HTR-8/SVneo (cell line): ENCODE results near the gene YIF1B.
"Not testable (repeated sequence)": the region's sequence is repeated elsewhere in the genome, so short reads cannot be mapped to it uniquely, and the experiment has no call there.

ENCODE experiments used
- DNase-seq: peaks from one replicate; pipeline ENCODE4 v3.0.0; 2011; ENCODE audit warnings: low spot score, mixed read lengths; ENCODE audit not compliant: insufficient read length
- FAIRE-seq: peaks from 2 replicates; lab custom pipeline; 2011; peaks lifted over from hg19 to GRCh38; lab: Jason Lieb, UNC

YIF1B gene

GRCh38 chr19:38315657-38316476 is at the start of gene YIF1B:
Gene YIF1B, minus strand, starts transcription at chr19:38315947. Its CDS starts 30 bp downstream, at chr19:38315917.
- DNase-seq, result peak; percentile 98
- peak; percentile 96 for FAIRE-seq

- FAIRE-seq, result not testable (repeated sequence)
Observed at GRCh38 chr19:38362946-38363688, 47.4 kb upstream of the YIF1B start.

DNA sequence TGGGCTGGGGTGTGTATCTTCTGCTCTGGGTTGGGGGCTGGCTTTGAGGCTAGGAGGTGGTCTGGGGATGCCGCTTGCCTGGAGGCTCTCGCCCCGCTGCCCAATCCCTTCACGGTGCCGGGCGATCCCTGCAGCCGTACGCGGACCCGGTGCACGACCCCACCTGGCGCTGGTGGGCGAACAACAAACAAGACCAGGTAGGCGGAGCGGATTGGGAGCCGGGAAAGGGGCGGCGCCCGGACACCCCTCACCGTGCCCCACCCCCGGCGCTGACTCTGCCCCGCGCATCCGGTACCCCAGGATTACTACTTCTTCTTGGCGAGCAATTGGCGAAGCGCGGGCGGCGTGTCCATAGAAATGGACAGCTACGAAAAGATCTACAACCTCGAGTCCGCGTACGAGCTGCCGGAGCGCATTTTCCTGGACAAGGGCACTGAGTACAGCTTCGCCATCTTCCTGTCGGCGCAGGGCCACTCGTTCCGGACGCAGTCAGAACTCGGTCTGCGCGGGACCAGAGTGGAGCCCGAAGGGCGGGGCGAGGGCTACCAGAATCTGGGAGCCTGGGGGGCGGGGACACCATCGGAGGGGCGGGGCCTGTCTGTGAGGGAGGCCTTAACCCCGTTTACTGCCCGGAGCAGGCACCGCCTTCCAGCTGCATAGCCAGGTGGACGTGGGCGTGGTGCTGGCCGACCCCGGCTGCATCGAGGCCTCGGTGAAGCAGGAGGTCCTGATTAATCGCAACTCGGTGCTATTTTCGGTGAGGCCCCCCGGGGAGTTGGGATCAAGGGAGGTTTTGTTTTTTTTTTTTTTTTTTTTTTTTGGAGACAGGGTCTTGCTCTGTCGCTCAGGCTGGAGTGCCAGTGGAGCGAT is 46.6 kb upstream of the YIF1B start:
- FAIRE-seq, result peak; percentile 80

More at GRCh38 chr19:38362946-38363688, 47.4 kb upstream of the YIF1B start:
- not testable (repeated sequence) for DNase-seq

DNA sequence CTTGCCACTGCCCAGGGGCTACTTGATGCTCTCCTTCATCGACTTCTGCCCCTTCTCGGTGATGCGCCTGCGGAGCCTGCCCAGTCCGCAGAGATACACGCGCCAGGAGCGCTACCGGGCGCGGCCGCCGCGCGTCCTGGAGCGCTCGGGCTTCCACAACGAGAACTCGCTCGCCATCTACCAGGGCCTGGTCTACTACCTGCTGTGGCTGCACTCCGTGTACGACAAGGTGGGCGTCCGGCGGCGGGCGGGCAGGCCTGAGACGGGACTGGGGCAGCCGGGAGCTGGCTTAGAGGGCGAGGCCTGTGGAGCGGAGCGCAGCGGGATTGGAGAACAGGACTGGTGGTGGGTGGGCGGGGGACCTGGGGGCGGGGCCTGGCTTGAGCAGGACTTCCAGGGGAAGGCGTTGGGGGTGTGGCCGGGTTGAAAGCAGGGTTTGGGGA is 45.9 kb upstream of the YIF1B start:
- peak; percentile 93 for DNase-seq
- peak; percentile 74 for FAIRE-seq

More for the DNA sequence above, 46.6 kb upstream of the YIF1B start:
- peak; percentile 78 for DNase-seq

- DNase-seq (no peak), FAIRE-seq (no peak)
Observed at GRCh38 chr19:38360839-38361631, 45.3 kb upstream of the YIF1B start.

DNA sequence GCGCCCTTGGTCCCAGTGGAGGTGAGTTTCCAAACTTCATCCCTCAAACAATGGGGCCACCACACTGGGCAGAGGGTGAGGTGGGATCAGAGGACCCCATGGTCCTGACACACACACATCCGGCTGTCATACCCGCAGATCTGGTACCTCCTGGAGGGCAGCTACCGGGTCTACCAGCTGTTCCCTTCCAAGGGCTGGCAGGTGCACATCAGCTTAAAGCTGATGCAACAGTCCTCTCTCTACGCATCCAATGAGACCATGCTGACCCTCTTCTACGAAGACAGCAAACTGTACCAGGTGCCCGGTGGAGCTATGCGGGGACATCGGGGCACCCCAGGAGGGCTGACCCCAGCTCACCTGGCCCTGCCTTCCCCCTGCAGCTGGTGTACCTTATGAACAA is 44.6 kb upstream of the YIF1B start:
- no peak for FAIRE-seq
- DNase-seq, result no peak

- FAIRE-seq, result no peak
Observed at GRCh38 chr19:38359242-38360021, 43.7 kb upstream of the YIF1B start.

GRCh38 chr19:38358071-38358470 is 42.3 kb upstream of the YIF1B start:
- FAIRE-seq (no peak), DNase-seq (no peak)

More at GRCh38 chr19:38359242-38360021, 43.7 kb upstream of the YIF1B start:
- no peak for DNase-seq

DNA sequence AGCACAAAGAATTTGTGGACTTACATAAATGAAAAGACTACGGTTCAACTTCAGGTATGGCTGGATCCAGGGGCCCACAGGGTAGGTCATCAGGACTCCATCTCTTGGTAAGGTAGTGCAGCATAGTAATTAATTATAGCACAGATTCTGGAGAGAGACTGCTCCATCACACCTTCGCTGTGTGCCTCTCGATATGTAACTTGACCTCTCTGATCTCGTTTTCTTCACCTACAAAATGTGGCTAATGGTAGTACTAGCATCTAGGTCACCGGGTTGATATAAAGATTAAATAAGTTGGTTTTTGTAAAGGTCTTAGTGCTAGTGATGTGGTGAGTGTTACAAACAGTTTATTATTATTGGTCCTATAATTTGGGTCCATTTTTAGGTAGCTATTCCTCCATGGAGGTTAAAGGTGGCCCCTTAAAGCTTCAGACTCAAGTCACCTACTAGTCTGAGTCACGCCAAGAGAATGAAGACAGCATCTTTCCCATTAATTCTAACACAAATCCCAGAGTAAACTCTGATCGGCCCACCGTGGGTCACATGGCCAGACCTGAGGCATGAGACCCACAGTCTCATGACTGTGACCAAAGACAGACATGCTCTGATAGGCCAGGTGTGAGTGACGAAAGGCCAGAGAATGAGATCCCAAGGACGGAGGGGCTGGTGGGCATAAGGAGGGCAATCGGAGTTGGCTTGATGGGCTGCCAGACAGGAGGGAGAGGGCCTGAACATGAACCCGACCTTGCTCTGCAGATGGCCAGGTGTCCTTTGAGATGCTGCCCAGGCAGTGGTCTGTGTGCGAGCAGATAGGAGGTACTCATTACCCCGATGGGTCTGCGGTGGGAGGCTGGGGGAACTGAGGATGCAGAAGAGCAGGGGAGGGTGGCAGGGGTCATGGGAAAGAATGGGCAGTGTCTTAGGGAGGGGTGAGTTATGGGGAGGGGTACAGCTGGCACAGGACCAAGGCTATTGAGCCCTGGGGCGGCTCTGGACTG is 40.3 kb upstream of the YIF1B start:
- DNase-seq, result no peak
- no peak for FAIRE-seq

- DNase-seq (no peak), FAIRE-seq (no peak)
Observed at GRCh38 chr19:38352611-38353010, 36.9 kb upstream of the YIF1B start.

- FAIRE-seq (no peak), DNase-seq (no peak)
Observed at GRCh38 chr19:38351865-38352395, 36.2 kb upstream of the YIF1B start.

- FAIRE-seq (no peak), DNase-seq (no peak)
Observed at GRCh38 chr19:38350883-38351282, 35.1 kb upstream of the YIF1B start.

GRCh38 chr19:38346837-38347236 is 31.1 kb upstream of the YIF1B start:
- FAIRE-seq (no peak), DNase-seq (no peak)

GRCh38 chr19:38340927-38341326 is 25.2 kb upstream of the YIF1B start:
- DNase-seq, result no peak
- no peak for FAIRE-seq

DNA sequence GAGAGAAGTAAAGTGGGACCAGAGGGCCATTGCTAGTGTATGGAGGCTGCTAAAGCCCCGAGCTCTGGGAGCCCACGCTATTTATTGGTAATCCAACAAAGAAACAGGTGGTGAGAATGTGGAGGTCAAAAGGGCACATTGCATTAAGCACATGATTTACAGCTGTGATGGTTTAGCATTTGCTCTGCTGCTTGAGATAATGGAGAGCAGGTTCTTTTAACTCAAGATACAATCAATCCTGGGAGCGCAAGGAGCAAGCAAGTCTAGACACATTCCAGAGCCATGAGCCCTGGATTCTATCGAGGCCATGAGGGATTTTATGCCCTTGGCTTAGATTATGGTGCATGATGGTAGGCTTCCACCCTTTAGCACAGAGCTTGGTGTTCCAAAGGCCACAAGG is 23.3 kb upstream of the YIF1B start:
- not testable (repeated sequence) for DNase-seq

DNA sequence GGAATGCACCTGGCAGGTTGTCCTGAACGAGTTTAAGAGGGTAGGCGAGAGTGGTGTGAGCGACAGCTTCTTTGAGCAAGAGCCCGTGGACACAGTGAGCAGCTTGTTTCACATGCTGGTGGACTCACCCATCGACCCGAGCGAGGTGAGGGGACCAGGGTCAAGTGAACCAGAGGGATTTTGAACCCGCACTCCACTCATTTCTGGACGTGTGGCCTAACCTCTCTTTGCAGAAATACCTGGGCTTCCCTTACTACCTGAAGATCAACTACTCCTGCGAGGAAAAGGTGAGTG is 21.6 kb upstream of the YIF1B start:
- no peak for FAIRE-seq

More for the DNA sequence above, 23.3 kb upstream of the YIF1B start:
- not testable (repeated sequence) for FAIRE-seq

GRCh38 chr19:38336638-38337359 is 21.1 kb upstream of the YIF1B start:
- DNase-seq (peak; percentile 79), FAIRE-seq (peak; percentile 95)

More for the DNA sequence above, 21.6 kb upstream of the YIF1B start:
- no peak for DNase-seq
